ENCODE measurements around the gene MAGEL2. TPM values are rescaled to one million over a fixed set of nuclear protein-coding genes. Genes with fewer than 3 reads are reported as not detected.

Gene MAGEL2
- total RNA-seq, 2 donors from 2014 or later, result 0.08 to 0.10 TPM

DNA sequence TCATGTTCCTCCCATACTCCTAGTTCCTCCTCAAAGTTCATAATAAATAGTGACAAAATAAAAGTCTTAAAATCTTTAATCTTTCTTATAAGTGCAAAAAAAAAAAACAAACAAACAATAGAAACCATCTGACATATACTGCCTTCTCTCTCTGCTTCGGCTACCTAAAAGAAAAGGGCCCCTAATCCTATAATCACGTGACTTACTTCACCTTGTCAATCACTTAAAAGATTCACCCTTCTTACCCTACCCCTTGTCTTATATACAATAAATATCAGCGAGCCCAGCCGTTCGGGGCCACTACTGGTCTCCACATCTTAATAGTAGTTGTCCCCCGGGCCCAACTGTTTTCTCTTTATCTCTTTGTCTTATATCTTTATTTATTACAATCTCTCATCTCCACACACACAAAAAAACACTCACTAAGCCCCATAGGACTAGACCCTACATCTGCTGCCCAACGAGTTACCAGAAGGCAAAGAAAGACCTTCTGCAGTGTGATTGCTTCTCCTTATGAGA, 53.4 kb downstream of the MAGEL2 start:
- Histone ChIP-seq H3K4me1 (no peaks in the 10 kb centered on the region), H3K27ac (no peak overlapping the region), H3K36me3 (no peaks in the 10 kb centered on the region), H3K4me3 (no peak overlapping the region), H3K27me3 (no peaks in the 10 kb centered on the region), H3K9me3 (no peaks in the 10 kb centered on the region), H3K9ac (ENCODE audit: low read depth in 2 of 2, low read length in 2 of 2) (no peak overlapping the region)
- intact Hi-C loops (cut with DNase I), result no loop called here
- no peak for DNase-seq
- TF ChIP-seq, protein P1, sequence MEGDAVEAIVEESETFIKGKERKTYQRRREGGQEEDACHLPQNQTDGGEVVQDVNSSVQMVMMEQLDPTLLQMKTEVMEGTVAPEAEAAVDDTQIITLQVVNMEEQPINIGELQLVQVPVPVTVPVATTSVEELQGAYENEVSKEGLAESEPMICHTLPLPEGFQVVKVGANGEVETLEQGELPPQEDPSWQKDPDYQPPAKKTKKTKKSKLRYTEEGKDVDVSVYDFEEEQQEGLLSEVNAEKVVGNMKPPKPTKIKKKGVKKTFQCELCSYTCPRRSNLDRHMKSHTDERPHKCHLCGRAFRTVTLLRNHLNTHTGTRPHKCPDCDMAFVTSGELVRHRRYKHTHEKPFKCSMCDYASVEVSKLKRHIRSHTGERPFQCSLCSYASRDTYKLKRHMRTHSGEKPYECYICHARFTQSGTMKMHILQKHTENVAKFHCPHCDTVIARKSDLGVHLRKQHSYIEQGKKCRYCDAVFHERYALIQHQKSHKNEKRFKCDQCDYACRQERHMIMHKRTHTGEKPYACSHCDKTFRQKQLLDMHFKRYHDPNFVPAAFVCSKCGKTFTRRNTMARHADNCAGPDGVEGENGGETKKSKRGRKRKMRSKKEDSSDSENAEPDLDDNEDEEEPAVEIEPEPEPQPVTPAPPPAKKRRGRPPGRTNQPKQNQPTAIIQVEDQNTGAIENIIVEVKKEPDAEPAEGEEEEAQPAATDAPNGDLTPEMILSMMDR (IDR thresholded peaks at IDR 0.05), result no peak

Other genes starting within 250 kb of the MAGEL2 start
- not detected for gene GOLGA6L2, start 200.6 kb downstream of the MAGEL2 start, total RNA-seq
- 1 to 10 TPM in 1 of 2 donors, not detected in 1; 1.0 TPM for gene MKRN3, start 82.2 kb downstream of the MAGEL2 start, total RNA-seq
- gene NDN, start 39.4 kb upstream of the MAGEL2 start, total RNA-seq, result 10 to 100 TPM; 16.0 to 17.8 TPM

Data from colonic mucosa (tissue), 4 donors.